Renal cortical epithelial cell (primary cell): Measurements from ENCODE around the gene ARHGAP24. TPM values are rescaled to one million over a fixed set of nuclear protein-coding genes. Genes with fewer than 3 reads are reported as not detected.
"Not testable (repeated sequence)": the region's sequence is repeated elsewhere in the genome, so short reads cannot be mapped to it uniquely, and the experiment has no call there.

ENCODE experiments used
- DNase-seq: peaks from one replicate; pipeline ENCODE4 v3.0.0-alpha.2; 2011; ENCODE audit warnings: low read depth
- total RNA-seq: library from RNA; depleted of rRNA; stranded (reverse); fragments of >200 nt; gene quantifications from 2 replicates; pipeline ENCODE4 v1.2.3, GENCODE V29; 2014

ARHGAP24 gene
- total RNA-seq, 1 donor from 2014 or later = 63.1 TPM

GRCh38 chr4:86015412-86016350 is 540.7 kb downstream of the ARHGAP24 start:
- DNase-seq = no peak

- DNase-seq = no peak
Observed at GRCh38 chr4:86019362-86019761, 544.4 kb downstream of the ARHGAP24 start.

GRCh38 chr4:86019906-86020305 is 545.0 kb downstream of the ARHGAP24 start:
- DNase-seq = no peak

- not testable (repeated sequence) for DNase-seq
Observed at GRCh38 chr4:86021671-86022070, 546.7 kb downstream of the ARHGAP24 start.

GRCh38 chr4:86026720-86027119 is 551.8 kb downstream of the ARHGAP24 start:
- no peak for DNase-seq

GRCh38 chr4:86031927-86032326 is 557.0 kb downstream of the ARHGAP24 start:
- no peak for DNase-seq

GRCh38 chr4:86032476-86033022 is 557.6 kb downstream of the ARHGAP24 start:
- DNase-seq = peak; percentile 96

- peak; percentile 83 for DNase-seq
Observed at GRCh38 chr4:86033171-86033570, 558.2 kb downstream of the ARHGAP24 start.

GRCh38 chr4:86034616-86035015 is 559.7 kb downstream of the ARHGAP24 start:
- DNase-seq = no peak

- DNase-seq = no peak
Observed at GRCh38 chr4:86035688-86036087, 560.7 kb downstream of the ARHGAP24 start.

- DNase-seq = peak; percentile 60
Observed at GRCh38 chr4:86036736-86037135, 561.8 kb downstream of the ARHGAP24 start.

GRCh38 chr4:86038037-86038436 is 563.1 kb downstream of the ARHGAP24 start:
- DNase-seq = no peak

GRCh38 chr4:86043755-86044592 is 569.0 kb downstream of the ARHGAP24 start:
- DNase-seq = peak; percentile 46

- DNase-seq = no peak
Observed at GRCh38 chr4:86044593-86044985, 569.6 kb downstream of the ARHGAP24 start.

GRCh38 chr4:86048426-86048825 is 573.5 kb downstream of the ARHGAP24 start:
- peak; percentile 72 for DNase-seq

GRCh38 chr4:86050496-86050895 is 575.5 kb downstream of the ARHGAP24 start:
- DNase-seq = peak; percentile 94
